Natural killer cell (primary cell): Measurements from ENCODE around the gene CCL5. TPM values are rescaled to one million over a fixed set of nuclear protein-coding genes. Genes with fewer than 3 reads are reported as not detected.

Experiments used
- ATAC-seq, 3 donors: fragments of 150-1000 bp in 2 of 3; fragments of 200-7000 bp in 1 of 3; cut with Tn5 transposase; 1 replicate in 1 of 3; 2 replicates in 2 of 3; pipeline ENCODE4 v1.10.0; 2021; ENCODE audit warnings: mild to moderate bottlenecking in 2 of 3, moderate library complexity in 2 of 3
- DNase-seq, 2 donors: peaks; one replicate each; pipeline versions ENCODE4 v3.0.0 to v3.0.0-alpha.2; 2013 to 2021; ENCODE audit warnings: mixed read lengths in 1 of 2
- H3K27ac ChIP-seq: one replicate; pipeline ENCODE4 v1.5.1; 2013; ENCODE audit warnings: mild to moderate bottlenecking, low read length
- H3K27me3 ChIP-seq: one replicate; pipeline ENCODE4 v1.6.1; 2013; ENCODE audit warnings: low read length; ENCODE audit not compliant: control insufficient read depth, insufficient read depth
- H3K36me3 ChIP-seq: one replicate; pipeline ENCODE4 v1.6.1; 2013; ENCODE audit warnings: low read length; ENCODE audit not compliant: control insufficient read depth, insufficient read depth
- H3K4me1 ChIP-seq: one replicate; pipeline ENCODE4 v1.6.1; 2013; ENCODE audit warnings: low read length; ENCODE audit not compliant: control insufficient read depth, insufficient read depth
- H3K4me3 ChIP-seq: one replicate; pipeline ENCODE4 v1.5.1; 2013; ENCODE audit warnings: low read length
- H3K9me3 ChIP-seq: one replicate; pipeline ENCODE4 v1.6.1; 2013; ENCODE audit warnings: low read length; ENCODE audit not compliant: control insufficient read depth, insufficient read depth
- H3K27ac Mint-ChIP-seq, 2 donors: one replicate each; pipeline ENCODE4 v1.8.0; 2022; ENCODE audit warnings: mild to moderate bottlenecking in 2 of 2, mixed read lengths in 2 of 2, moderate library complexity in 1 of 2
- H3K27me3 Mint-ChIP-seq, 2 donors: one replicate each; pipeline ENCODE4 v1.8.0; 2022; ENCODE audit warnings: low read depth in 2 of 2, mixed read lengths in 2 of 2
- H3K36me3 Mint-ChIP-seq: one replicate; pipeline ENCODE4 v1.8.0; 2022; ENCODE audit warnings: mixed read lengths
- H3K4me1 Mint-ChIP-seq, 2 donors: one replicate each; pipeline ENCODE4 v1.8.0; 2022; ENCODE audit warnings: mixed read lengths in 2 of 2
- H3K4me3 Mint-ChIP-seq: one replicate; pipeline ENCODE4 v1.8.0; 2022; ENCODE audit warnings: mild to moderate bottlenecking, moderate library complexity, mixed read lengths
- H3K9me3 Mint-ChIP-seq, 2 donors: one replicate each; pipeline ENCODE4 v1.8.0; 2022; ENCODE audit warnings: mixed read lengths in 2 of 2
- CTCF ChIP-seq: fragments of 200-600 bp; IDR thresholded peaks from one replicate; pipeline ENCODE4 v1.8.0; 2022; ENCODE audit warnings: antibody characterized with exemption
- WGBS: methylation state at CpG from one replicate; pipeline ENCODE4 v1.1.7; 2013; ENCODE audit warnings: missing lambda C conversion rate; ENCODE audit not compliant: insufficient coverage; 5-methylcytosine and 5-hydroxymethylcytosine counted together
- intact Hi-C: fragments of 100-400 bp; cut with micrococcal nuclease; formaldehyde crosslinking; loops from one replicate; pipeline ENCODE4 v1.14.2; 2022
- total RNA-seq, 4 donors: library from RNA; stranded (reverse); fragments of 120-200 nt in 1 of 4; gene quantifications; one replicate each; pipeline versions ENCODE4 v1.2.3 to v1.2.4, GENCODE V29; 2013 to 2022

The CCL5 gene
- total RNA-seq, 3 donors from 2014 or later (not counting 1 experiment from before 2014, with no cell fraction given): 793 to 1,167 (median 825) TPM

- Mint-ChIP-seq H3K9me3 (no peaks in the 10 kb centered on the region), H3K27me3 (no peaks in the 10 kb centered on the region), H3K36me3 (no peaks in the 10 kb centered on the region), H3K4me1 (peaks cover 80 to 81% of the 10 kb centered on the region in 2 donors), H3K4me3 (peak overlapping the region; percentile 37), H3K27ac (peak overlapping the region; percentile 73 to 75)
- DNase-seq (no peak), ATAC-seq (peak in 2 of 3 donors; percentile 39 to 52)
- intact Hi-C loops: no loop called here
- Histone ChIP-seq H3K4me3 (no peak overlapping the region), H3K9me3 (no peaks in the 10 kb centered on the region), H3K4me1 (peaks cover 48% of the 10 kb centered on the region), H3K27me3 (no peaks in the 10 kb centered on the region), H3K27ac (no peak overlapping the region), H3K36me3 (no peaks in the 10 kb centered on the region)
- 98% methylated on average over 3 of the region's 3 CpGs for WGBS
- no peak for TF ChIP-seq CTCF
Observed at GRCh38 chr17:35915153-35915964, 35.2 kb upstream of the CCL5 start.

GRCh38 chr17:35914354-35914753 lies 34.2 kb upstream of the CCL5 start:
- H3K27me3 Mint-ChIP-seq: no peaks in the 10 kb centered on the region
- Histone ChIP-seq H3K36me3 (no peaks in the 10 kb centered on the region), H3K27ac (no peak overlapping the region), H3K4me3 (no peak overlapping the region), H3K27me3 (no peaks in the 10 kb centered on the region), H3K9me3 (no peaks in the 10 kb centered on the region), H3K4me1 (peaks cover 54% of the 10 kb centered on the region)
- H3K9me3 Mint-ChIP-seq: no peaks in the 10 kb centered on the region
- intact Hi-C loops: no loop called here
- WGBS: 93% methylated on average over 1 of the region's 1 CpG
- no peaks in the 10 kb centered on the region for H3K36me3 Mint-ChIP-seq
- DNase-seq: no peak
- TF ChIP-seq CTCF: no peak
- ATAC-seq: no peak
- H3K4me1 Mint-ChIP-seq: peaks cover 82 to 83% of the 10 kb centered on the region in 2 donors
- peak overlapping the region; percentile 54 to 75 for H3K27ac Mint-ChIP-seq
- peak overlapping the region; percentile 37 for H3K4me3 Mint-ChIP-seq

- Mint-ChIP-seq H3K36me3 (no peaks in the 10 kb centered on the region), H3K27me3 (no peaks in the 10 kb centered on the region), H3K4me3 (peak overlapping the region; percentile 69), H3K4me1 (peaks cover 86 to 88% of the 10 kb centered on the region in 2 donors), H3K9me3 (no peaks in the 10 kb centered on the region), H3K27ac (peak overlapping the region; percentile 54 to 75)
- TF ChIP-seq CTCF: no peak
- DNase-seq (no peak), ATAC-seq (peak in 2 of 3 donors; percentile 9 to 42)
- no peak overlapping the region for H3K4me3 ChIP-seq
- H3K4me1 ChIP-seq: peaks cover 54% of the 10 kb centered on the region
- no peak overlapping the region for H3K27ac ChIP-seq
- no peaks in the 10 kb centered on the region for H3K36me3 ChIP-seq
- H3K27me3 ChIP-seq: no peaks in the 10 kb centered on the region
- intact Hi-C loops: no loop called here
- WGBS: 63% methylated on average over 4 of the region's 4 CpGs
- H3K9me3 ChIP-seq: no peaks in the 10 kb centered on the region
Observed at GRCh38 chr17:35913609-35914008, 33.4 kb upstream of the CCL5 start.
